ENCODE data around the gene KLHL28. TPM values are rescaled to one million over a fixed set of nuclear protein-coding genes. Genes with fewer than 3 reads are reported as not detected.

The KLHL28 gene
- polyA plus RNA-seq, 3 donors, result 4.1 to 16.8 (median 16.4) TPM

DNA sequence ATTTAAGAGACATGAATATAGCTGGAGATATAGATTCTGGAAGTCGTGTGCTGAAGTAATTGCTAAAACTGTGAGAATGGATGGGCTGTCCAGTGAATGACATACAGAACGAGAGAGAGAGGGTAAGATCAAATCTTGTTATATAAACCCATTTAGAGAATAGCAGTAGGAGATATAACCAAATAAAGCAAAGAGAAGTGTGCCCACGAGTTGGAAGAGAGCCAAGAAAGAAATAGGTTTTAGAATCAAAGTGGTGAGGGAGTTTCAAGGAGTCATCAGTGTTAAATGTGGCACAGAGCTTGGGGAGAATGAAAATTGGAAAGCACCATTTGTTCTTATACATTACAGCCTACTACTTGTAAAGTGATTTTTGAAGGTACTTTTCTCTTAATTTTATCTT lies 19.5 kb upstream of the KLHL28 start:
- H3K9ac ChIP-seq (ENCODE audit: insufficient read depth, low read length, poor library complexity, severe bottlenecking), result no peak overlapping the region
- peaks cover 6% of the 10 kb centered on the region for H3K79me2 ChIP-seq (ENCODE audit: insufficient read depth, low read length)
- no peak for DNase-seq

DNA sequence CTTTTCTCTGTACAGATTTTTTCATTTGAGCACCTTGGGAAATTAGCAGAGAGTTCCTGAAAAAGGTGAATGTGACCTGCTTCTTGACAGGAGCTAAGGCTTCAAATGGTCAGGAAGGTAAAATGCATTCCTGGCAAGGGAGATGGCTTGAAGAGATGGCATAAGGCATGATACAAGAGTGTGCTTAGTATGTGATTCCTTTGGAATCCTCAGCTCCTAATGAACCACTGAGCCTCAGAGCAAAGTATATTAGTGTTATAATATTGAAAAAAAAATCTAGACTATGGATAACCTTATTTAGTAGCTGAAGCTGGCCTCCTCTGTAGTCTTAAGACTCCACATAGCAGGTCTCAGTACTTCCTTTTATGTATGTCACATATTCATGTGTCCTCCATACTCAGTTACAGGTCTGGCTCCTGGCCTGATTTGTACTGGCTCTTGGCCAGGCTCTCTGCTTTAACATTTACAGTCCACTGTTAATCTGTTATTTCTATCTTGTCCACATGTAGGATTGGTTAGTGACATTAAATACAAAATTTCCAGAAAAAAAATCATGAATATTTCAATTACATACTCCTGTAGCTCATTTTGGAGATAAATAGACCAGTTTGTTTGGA lies 18.1 kb upstream of the KLHL28 start:
- no peaks in the 10 kb centered on the region for H3K9me3 Mint-ChIP-seq
- no peak for DNase-seq
- no peaks in the 10 kb centered on the region for H3K27me3 ChIP-seq (ENCODE audit: control insufficient read depth in 2 of 2, insufficient read depth in 2 of 2, low read length in 2 of 2)
- H3K4me3 ChIP-seq (replicated peaks in 1 of 3; ENCODE audit: low read depth in 2 of 3, low read length in 3 of 3), result no peak overlapping the region
- H3K9ac ChIP-seq (ENCODE audit: insufficient read depth, low read length, poor library complexity, severe bottlenecking), result no peak overlapping the region
- H4K20me1 ChIP-seq (ENCODE audit: insufficient read depth, low read length), result no peaks in the 10 kb centered on the region
- no peak overlapping the region for H2AFZ ChIP-seq (ENCODE audit: insufficient read depth, low read depth, low read length, poor library complexity, severe bottlenecking)
- no peaks in the 10 kb centered on the region for H3K9me3 ChIP-seq (replicated peaks in 1 of 2; ENCODE audit: control insufficient read depth in 1 of 2, insufficient read depth in 1 of 2, low read length in 2 of 2)
- H3K4me1 ChIP-seq (ENCODE audit: control insufficient read depth in 1 of 2, insufficient read depth in 2 of 2, low read length in 2 of 2), result no peaks in the 10 kb centered on the region
- H3K27ac ChIP-seq (ENCODE audit: low read depth in 1 of 2, low read length in 2 of 2), result no peak overlapping the region
- no peak overlapping the region for H3K4me3 Mint-ChIP-seq
- no peaks in the 10 kb centered on the region for H3K27me3 Mint-ChIP-seq (ENCODE audit: low read depth in 3 of 3)
- intact Hi-C loops (cut with micrococcal nuclease), result no loop called here
- H3K36me3 ChIP-seq (replicated peaks in 1 of 2; ENCODE audit: control insufficient read depth in 1 of 2, insufficient read depth in 2 of 2, low read length in 2 of 2), result no peaks in the 10 kb centered on the region
- TF ChIP-seq, protein P1, sequence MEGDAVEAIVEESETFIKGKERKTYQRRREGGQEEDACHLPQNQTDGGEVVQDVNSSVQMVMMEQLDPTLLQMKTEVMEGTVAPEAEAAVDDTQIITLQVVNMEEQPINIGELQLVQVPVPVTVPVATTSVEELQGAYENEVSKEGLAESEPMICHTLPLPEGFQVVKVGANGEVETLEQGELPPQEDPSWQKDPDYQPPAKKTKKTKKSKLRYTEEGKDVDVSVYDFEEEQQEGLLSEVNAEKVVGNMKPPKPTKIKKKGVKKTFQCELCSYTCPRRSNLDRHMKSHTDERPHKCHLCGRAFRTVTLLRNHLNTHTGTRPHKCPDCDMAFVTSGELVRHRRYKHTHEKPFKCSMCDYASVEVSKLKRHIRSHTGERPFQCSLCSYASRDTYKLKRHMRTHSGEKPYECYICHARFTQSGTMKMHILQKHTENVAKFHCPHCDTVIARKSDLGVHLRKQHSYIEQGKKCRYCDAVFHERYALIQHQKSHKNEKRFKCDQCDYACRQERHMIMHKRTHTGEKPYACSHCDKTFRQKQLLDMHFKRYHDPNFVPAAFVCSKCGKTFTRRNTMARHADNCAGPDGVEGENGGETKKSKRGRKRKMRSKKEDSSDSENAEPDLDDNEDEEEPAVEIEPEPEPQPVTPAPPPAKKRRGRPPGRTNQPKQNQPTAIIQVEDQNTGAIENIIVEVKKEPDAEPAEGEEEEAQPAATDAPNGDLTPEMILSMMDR (IDR thresholded peaks at IDR 0.05), result no peak
- peaks cover 0 to 4% of the 10 kb centered on the region in 2 donors for H3K36me3 Mint-ChIP-seq
- peaks cover 14% of the 10 kb centered on the region for H3K79me2 ChIP-seq (ENCODE audit: insufficient read depth, low read length)
- no peaks in the 10 kb centered on the region for H3K4me1 Mint-ChIP-seq
- H3K27ac Mint-ChIP-seq, result no peak overlapping the region
- no peak overlapping the region for H3K4me2 ChIP-seq (replicated peaks; ENCODE audit: extremely low read depth, low read length, poor library complexity, severe bottlenecking)

More for the DNA sequence above, 19.5 kb upstream of the KLHL28 start:
- Histone ChIP-seq H3K27me3 (ENCODE audit: control insufficient read depth in 2 of 2, insufficient read depth in 2 of 2, low read length in 2 of 2) (no peaks in the 10 kb centered on the region), H3K4me3 (replicated peaks in 1 of 3; ENCODE audit: low read depth in 2 of 3, low read length in 3 of 3) (no peak overlapping the region), H2AFZ (ENCODE audit: insufficient read depth, low read depth, low read length, poor library complexity, severe bottlenecking) (no peak overlapping the region), H4K20me1 (ENCODE audit: insufficient read depth, low read length) (no peaks in the 10 kb centered on the region), H3K4me2 (replicated peaks; ENCODE audit: extremely low read depth, low read length, poor library complexity, severe bottlenecking) (no peak overlapping the region), H3K36me3 (replicated peaks in 1 of 2; ENCODE audit: control insufficient read depth in 1 of 2, insufficient read depth in 2 of 2, low read length in 2 of 2) (no peaks in the 10 kb centered on the region), H3K9me3 (replicated peaks in 1 of 2; ENCODE audit: control insufficient read depth in 1 of 2, insufficient read depth in 1 of 2, low read length in 2 of 2) (no peaks in the 10 kb centered on the region), H3K27ac (ENCODE audit: low read depth in 1 of 2, low read length in 2 of 2) (no peak overlapping the region), H3K4me1 (ENCODE audit: control insufficient read depth in 1 of 2, insufficient read depth in 2 of 2, low read length in 2 of 2) (no peaks in the 10 kb centered on the region)
- no peak overlapping the region for H3K27ac Mint-ChIP-seq
- no peaks in the 10 kb centered on the region for H3K27me3 Mint-ChIP-seq (ENCODE audit: low read depth in 3 of 3)
- peaks cover 0 to under 1% (median 0%) of the 10 kb centered on the region in 7 donors for H3K9me3 Mint-ChIP-seq
- no peak overlapping the region for H3K4me3 Mint-ChIP-seq
- no CpG with 5 or more reads among the region's 3 CpGs for WGBS (ENCODE audit: insufficient coverage)
- TF ChIP-seq, protein P1 (IDR thresholded peaks at IDR 0.05), result no peak
- H3K4me1 Mint-ChIP-seq, result no peaks in the 10 kb centered on the region
- intact Hi-C loops (cut with micrococcal nuclease), result no loop called here
- peaks cover 0 to 4% of the 10 kb centered on the region in 2 donors for H3K36me3 Mint-ChIP-seq

All from CD14-positive monocyte (primary cell).